SK-MEL-5 (cell line): ENCODE data around the gene REG1A. TPM values are rescaled to one million over a fixed set of nuclear protein-coding genes. Genes with fewer than 3 reads are reported as not detected.

Experiments used
- total RNA-seq: library from RNA; depleted of rRNA; stranded (reverse); fragments of >200 nt; shearing (Covaris generic); gene quantifications from 2 replicates; pipeline ENCODE4 v1.2.3, GENCODE V29; 2014; rRNA removed

The REG1A gene
- total RNA-seq, 1 experiment from 2014 or later: not detected

Other genes starting within 250 kb of the REG1A start
- 0.19 TPM in 1 of 2 replicates, not detected in the other for gene REG3G, start 94.8 kb upstream of the REG1A start, total RNA-seq
- gene REG1B, start 32.5 kb upstream of the REG1A start, total RNA-seq: not detected in 2 replicates
- gene REG3A, start 39.3 kb downstream of the REG1A start, total RNA-seq: not detected in 2 replicates